ENCODE measurements around the gene EIF5A.

DNA sequence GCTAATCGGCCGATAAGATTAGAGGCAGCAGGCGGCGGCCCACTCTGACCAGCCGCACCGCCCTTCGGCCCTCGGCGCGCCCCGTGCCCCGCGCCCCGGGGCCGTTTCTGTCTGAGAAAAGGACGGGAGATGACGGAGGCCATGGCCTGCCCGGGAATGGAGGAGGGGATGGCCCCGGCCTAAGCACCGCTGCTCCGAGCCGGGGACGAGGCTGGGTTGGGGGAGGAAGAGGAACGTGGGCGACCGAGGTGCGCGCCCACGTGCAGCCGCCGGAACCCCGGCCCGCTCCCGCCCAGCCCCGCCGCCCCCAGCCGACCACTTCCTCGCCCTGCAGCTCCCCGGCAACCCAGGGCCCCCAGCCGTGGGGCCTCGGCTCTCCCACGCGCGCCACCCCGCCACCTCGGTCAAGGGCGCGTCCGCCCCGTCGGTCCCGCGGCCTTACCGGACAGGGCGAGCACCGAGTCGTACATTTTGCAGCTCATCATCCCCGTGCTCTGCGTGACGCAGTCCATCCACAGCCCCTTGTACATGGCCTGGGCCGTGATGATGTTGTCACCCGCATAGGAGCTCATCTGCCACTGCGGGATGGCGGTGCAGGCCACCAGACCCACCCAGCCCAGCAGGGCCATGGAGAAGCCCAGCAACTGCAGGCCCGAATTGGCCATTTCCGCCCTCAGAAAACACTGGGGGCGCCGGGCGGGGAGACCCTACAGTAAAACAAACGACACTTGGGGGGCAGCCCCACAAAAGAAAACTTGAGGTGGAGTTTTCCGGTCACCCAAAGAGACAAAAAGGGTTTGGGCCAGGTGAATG is 45.8 kb upstream of the EIF5A start:
- TF ChIP-seq, protein P1, sequence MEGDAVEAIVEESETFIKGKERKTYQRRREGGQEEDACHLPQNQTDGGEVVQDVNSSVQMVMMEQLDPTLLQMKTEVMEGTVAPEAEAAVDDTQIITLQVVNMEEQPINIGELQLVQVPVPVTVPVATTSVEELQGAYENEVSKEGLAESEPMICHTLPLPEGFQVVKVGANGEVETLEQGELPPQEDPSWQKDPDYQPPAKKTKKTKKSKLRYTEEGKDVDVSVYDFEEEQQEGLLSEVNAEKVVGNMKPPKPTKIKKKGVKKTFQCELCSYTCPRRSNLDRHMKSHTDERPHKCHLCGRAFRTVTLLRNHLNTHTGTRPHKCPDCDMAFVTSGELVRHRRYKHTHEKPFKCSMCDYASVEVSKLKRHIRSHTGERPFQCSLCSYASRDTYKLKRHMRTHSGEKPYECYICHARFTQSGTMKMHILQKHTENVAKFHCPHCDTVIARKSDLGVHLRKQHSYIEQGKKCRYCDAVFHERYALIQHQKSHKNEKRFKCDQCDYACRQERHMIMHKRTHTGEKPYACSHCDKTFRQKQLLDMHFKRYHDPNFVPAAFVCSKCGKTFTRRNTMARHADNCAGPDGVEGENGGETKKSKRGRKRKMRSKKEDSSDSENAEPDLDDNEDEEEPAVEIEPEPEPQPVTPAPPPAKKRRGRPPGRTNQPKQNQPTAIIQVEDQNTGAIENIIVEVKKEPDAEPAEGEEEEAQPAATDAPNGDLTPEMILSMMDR (IDR thresholded peaks at IDR 0.05): no peak
- no peak for TF ChIP-seq POLR2A (IDR thresholded peaks at IDR 0.05; ENCODE audit: low read depth)
